ENCODE results near the gene PAIP1. TPM values are rescaled to one million over a fixed set of nuclear protein-coding genes. Genes with fewer than 3 reads are reported as not detected.
"Not testable (repeated sequence)": the region's sequence is repeated elsewhere in the genome, so short reads cannot be mapped to it uniquely, and the experiment has no call there.

The PAIP1 gene
- total RNA-seq, 4 donors from 2014 or later: 84.5 to 105 (median 98.5) TPM

DNA sequence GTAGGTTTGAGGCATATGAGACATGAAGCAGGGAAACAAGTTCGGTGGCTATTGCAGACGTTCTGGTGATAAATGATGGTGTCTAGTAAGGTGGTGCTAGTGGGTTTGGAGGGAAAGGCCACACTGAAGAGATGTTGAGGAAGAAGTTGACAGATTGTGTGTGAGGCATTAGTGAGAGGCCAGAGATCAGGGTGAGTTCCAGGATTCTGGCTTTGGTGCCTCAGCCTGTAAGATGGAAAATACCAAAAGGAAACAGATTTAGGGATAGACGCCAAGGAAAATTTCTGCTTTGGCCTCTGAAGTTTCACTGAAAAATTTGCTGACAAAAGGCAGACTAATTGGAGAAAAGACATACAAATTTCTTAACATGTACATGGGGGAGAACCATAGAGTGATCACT, 6.4 kb upstream of the PAIP1 start:
- intact Hi-C loops (cut with DNase I): no loop called here
- TF ChIP-seq, protein P1, sequence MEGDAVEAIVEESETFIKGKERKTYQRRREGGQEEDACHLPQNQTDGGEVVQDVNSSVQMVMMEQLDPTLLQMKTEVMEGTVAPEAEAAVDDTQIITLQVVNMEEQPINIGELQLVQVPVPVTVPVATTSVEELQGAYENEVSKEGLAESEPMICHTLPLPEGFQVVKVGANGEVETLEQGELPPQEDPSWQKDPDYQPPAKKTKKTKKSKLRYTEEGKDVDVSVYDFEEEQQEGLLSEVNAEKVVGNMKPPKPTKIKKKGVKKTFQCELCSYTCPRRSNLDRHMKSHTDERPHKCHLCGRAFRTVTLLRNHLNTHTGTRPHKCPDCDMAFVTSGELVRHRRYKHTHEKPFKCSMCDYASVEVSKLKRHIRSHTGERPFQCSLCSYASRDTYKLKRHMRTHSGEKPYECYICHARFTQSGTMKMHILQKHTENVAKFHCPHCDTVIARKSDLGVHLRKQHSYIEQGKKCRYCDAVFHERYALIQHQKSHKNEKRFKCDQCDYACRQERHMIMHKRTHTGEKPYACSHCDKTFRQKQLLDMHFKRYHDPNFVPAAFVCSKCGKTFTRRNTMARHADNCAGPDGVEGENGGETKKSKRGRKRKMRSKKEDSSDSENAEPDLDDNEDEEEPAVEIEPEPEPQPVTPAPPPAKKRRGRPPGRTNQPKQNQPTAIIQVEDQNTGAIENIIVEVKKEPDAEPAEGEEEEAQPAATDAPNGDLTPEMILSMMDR (IDR thresholded peaks at IDR 0.05): no peak
- TF ChIP-seq POLR2A (IDR thresholded peaks at IDR 0.05): no peak
- H3K4me1 ChIP-seq: no peaks in the 10 kb centered on the region
- no peak overlapping the region for H3K4me3 ChIP-seq (replicated peaks in 1 of 3)
- no peaks in the 10 kb centered on the region for H3K9me3 ChIP-seq
- no peak overlapping the region for H3K27ac ChIP-seq
- H3K27me3 ChIP-seq: no peaks in the 10 kb centered on the region
- no peaks in the 10 kb centered on the region for H3K36me3 ChIP-seq
- 69 to 77% methylated on average over 3 of the region's 3 CpGs for WGBS, 2 donors
- DNase-seq: no peak

DNA sequence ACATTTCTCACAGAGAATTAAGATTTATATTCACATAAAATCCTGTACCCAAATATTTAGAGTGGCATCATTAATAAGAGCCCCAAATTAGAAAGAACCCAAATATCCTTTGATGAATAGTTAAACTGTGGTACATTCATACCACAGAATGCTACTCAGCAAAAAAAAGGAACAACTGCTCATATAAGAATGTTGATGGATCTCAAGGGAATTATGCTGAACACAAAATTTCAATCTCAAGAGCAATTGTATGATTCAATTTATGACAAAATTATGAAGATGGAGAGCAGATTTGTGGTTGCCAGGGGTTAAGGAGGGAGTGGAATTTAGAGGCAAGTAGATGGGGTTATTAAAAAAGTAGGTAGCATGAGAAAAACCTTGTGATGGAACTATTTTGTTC, 4.5 kb upstream of the PAIP1 start:
- H3K4me1 ChIP-seq: no peaks in the 10 kb centered on the region
- H3K27me3 ChIP-seq: no peaks in the 10 kb centered on the region
- H3K9me3 ChIP-seq: no peaks in the 10 kb centered on the region
- H3K27ac ChIP-seq: no peak overlapping the region
- intact Hi-C loops (cut with DNase I): no loop called here
- TF ChIP-seq, protein P1 (IDR thresholded peaks at IDR 0.05): no peak
- no peak for TF ChIP-seq POLR2A (IDR thresholded peaks at IDR 0.05)
- no peaks in the 10 kb centered on the region for H3K36me3 ChIP-seq
- H3K4me3 ChIP-seq (replicated peaks in 1 of 3): no peak overlapping the region
- no peak for DNase-seq

DNA sequence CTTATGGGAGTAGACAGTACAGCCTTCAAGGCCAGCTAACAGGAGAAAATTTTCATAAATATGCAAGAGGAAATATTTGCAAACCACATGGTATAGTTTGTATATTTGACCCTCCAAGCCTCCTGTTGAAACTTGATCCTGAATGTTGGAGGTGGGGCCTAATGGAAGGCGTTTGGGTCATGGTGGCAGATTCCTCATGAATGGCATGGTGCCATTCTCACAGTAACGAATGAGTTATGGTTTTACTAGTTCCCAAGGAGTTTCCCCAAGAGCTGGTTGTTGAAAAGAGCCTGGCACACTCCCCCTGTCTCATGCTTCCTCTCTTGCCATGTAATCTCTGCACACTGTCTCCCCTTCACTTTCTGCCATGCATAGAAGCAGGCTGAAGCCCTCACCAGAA, 3.3 kb upstream of the PAIP1 start:
- no peak for DNase-seq
- H3K27ac ChIP-seq: no peak overlapping the region
- intact Hi-C loops (cut with DNase I): no loop called here

DNA sequence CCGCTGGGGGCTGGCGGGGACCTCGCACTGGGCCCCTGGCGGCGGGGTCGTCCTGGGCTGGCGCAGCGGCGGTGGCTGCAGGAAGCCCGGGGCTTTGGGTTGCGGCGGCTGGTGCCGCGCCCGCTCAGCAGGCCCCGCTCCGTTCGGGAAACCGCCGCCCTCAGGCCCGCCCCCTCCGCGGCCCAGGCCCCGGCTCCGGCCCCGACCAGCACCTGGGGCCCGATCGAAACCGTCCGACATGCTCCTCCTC, 345 bp downstream of the PAIP1 start:
- H3K36me3 ChIP-seq; H3K9me3 ChIP-seq; DNase-seq; H3K27me3 ChIP-seq; intact Hi-C loops (cut with DNase I): not testable (repeated sequence)
- Histone ChIP-seq H3K4me3 (replicated peaks in 1 of 3) (peak overlapping the region; percentile 80 to 84 (median 84)), H3K27ac (peak overlapping the region; percentile 94 to 99 (median 99)), H3K4me1 (peaks cover 26 to 28% of the 10 kb centered on the region in 2 donors)
- WGBS, 2 donors: 0% methylated on average over 9 of the region's 30 CpGs; no CpG with 5 or more reads in 1 of the 2 donors

More for the DNA sequence above, 3.3 kb upstream of the PAIP1 start:
- H3K9me3 ChIP-seq: no peaks in the 10 kb centered on the region
- no peaks in the 10 kb centered on the region for H3K27me3 ChIP-seq
- WGBS, 2 donors: 44 to 57% methylated on average over 2 of the region's 2 CpGs
- peaks cover 6 to 7% of the 10 kb centered on the region in 2 donors for H3K4me1 ChIP-seq
- no peak overlapping the region for H3K4me3 ChIP-seq (replicated peaks in 1 of 3)
- no peaks in the 10 kb centered on the region for H3K36me3 ChIP-seq
- TF ChIP-seq, protein P1 (IDR thresholded peaks at IDR 0.05): no peak
- TF ChIP-seq POLR2A (IDR thresholded peaks at IDR 0.05): no peak

DNA sequence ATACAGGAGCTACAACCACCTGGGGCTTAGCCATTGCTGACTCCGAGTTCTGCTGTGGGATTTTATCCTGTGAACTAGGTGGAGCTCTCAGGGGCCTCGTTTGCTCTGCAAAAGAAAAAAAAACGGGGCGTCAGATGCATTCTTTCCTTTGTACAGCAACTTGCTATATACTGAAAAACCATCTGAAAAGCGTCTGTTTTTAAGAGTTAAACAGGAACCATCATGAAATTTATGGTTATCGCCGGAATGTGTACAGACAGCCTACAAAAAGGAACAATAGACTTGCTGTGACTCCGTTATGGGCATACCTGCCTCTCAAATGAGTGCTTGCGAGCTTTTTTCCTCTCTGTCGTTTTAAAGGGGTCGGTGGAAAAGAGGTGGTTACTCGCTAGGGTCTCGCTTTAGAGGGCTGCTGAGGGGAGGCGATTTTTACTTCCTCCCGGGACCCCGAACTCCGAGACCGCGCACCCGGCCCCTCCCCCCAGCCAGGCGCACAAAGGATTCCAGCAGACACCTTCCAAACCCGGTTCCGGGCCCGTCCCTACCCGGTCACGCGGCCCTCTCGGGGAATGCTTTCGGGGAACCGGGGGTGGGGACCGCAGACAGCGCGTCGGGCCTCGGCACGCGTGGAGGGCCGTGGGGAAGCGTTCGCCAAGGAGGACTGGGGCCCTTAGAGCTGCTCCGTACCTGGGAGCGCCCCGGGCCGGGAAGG, 826 bp downstream of the PAIP1 start:
- Histone ChIP-seq H3K4me1 (peaks cover 26 to 28% of the 10 kb centered on the region in 2 donors), H3K27ac (peak overlapping the region; percentile 94 to 99 (median 99)), H3K4me3 (replicated peaks in 1 of 3) (peak overlapping the region; percentile 80 to 84 (median 84)), H3K36me3 (peaks cover 2 to 6% of the 10 kb centered on the region in 2 donors), H3K27me3 (no peaks in the 10 kb centered on the region), H3K9me3 (no peaks in the 10 kb centered on the region)
- WGBS, 2 donors: 1 to 2% methylated on average over 13 to 21 of the region's 44 CpGs
- peak; percentile 67 to 75 for DNase-seq
- no peak for TF ChIP-seq POLR2A (IDR thresholded peaks at IDR 0.05)
- TF ChIP-seq, protein P1 (IDR thresholded peaks at IDR 0.05): no peak
- intact Hi-C loops (cut with DNase I): no loop called here
